ENCODE data around the gene C10orf53.

The C10orf53 gene, protein sequence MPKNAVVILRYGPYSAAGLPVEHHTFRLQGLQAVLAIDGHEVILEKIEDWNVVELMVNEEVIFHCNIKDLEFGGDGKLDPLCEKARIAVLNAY

DNA sequence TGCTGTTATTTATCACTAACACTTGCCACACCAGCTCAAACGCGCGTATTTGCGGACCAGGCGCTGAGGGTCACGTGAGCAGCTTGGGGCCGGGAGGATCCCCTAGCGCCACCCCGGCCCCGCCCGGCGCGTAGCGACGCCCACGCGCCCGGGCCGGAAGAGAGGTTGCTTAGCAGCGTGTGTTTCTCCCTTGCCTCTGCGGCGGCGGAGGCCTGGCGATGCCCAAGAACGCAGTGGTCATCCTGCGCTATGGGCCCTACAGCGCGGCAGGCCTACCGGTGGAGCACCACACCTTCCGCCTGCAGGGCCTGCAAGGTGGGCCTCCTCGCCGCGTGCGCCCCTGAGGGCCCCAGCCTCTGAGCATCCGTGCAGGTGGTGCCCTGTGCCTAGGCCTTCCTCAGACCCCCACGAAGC, at the start of gene C10orf53:
TSS of gene C10orf53 (plus strand) at position 172 of the 414 bp plus-strand sequence. CDS start at position 219, 47 bp downstream.
- FAIRE-seq = no peak

DNA sequence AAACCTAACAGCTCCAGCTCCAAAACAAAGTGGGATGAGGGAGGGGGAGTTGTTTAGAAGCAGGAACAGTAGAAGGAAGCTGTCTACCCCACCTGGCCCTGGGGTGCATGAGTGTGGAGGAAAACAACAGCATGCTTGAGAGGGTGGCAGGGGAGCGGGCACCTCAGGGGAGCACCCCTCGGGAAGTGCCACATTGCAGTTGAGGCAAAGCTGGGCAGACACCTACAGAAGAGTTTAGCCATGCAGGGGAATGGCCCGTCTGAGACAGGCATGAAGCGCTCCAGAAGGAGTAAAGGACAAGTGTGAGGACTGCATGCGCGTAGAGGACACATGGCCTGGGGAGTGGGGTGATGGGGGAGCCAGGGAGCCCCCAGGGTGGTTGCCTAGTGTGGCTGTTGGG, 47.5 kb upstream of the C10orf53 start:
- no peak for FAIRE-seq

DNA sequence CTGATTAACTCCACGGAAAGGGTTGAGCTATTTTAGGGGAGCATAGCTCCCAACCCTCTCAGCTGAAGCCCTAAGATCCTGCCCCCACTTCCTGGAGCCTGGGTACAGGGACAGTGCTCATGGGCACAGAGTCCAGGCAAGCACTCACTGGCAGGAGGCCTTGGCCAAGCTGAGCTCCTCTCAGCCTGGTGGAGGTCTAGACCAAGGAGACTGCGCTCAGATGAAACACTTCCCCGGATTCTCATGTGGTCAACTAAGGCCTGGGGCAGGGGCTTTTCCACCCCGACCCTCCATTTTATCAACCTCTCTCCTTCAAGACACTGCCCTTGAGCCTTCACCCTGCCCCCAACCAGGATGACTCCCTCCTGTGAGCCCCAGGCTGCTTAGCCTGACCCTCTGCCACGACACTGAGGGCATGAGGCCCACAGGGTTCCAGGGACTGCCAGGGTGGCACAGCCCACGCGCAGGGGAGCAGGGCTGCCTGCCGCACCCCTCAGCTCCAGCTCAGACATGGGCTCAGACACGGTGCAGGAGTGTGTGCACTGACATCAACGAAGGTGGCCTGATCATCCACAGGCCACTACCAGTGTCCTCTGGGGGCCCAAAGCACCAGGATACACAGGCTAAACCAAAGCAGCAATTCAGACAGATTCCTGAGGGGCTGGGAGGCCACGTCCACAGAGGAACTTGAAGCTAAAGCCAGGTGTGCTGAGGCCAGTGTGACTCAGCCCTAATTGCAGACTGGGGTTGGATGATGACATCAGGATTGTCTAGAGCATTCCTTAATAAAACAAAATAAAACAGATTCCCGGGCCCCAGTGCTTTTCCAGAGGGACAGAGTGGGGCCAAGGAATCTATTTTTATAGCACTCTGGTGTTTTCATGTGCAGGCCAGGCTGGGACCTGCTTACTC, 46.8 kb upstream of the C10orf53 start:
- FAIRE-seq = no peak

DNA sequence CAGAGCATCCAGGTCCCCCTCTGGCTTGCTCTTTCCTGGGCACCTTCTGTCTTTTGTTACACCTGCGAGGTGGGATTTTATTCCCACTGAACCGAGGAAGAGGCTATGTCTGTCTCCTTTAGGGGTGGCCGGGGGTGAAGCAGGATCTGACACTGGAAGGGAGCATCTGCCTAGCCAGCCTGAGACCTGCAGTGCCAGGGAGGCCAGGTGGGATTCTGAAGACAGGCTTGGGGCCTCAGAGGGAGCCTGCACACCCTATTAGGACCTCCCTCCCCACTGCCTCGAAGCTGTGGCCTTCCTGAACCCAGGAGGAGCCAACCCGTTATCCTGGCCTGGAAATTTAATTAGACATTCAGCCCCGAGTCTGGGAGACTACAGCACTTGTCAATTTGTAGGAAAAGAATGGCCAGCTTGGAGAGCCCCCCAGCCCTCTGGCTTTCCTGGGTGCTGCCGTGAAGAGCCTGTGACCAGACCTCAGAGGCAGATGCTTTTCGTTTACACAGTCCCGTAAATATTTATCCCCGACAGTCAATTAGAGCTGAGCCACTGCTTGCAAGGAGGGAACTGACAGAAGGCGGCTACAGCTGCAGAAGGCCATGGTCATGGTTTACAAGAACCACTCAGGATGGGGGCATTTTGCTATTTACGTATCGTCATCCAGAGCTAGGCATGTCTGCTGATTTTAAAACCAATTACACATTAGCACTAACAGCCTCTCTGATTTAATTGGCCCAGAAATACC, 46.0 kb upstream of the C10orf53 start:
- FAIRE-seq = no peak

DNA sequence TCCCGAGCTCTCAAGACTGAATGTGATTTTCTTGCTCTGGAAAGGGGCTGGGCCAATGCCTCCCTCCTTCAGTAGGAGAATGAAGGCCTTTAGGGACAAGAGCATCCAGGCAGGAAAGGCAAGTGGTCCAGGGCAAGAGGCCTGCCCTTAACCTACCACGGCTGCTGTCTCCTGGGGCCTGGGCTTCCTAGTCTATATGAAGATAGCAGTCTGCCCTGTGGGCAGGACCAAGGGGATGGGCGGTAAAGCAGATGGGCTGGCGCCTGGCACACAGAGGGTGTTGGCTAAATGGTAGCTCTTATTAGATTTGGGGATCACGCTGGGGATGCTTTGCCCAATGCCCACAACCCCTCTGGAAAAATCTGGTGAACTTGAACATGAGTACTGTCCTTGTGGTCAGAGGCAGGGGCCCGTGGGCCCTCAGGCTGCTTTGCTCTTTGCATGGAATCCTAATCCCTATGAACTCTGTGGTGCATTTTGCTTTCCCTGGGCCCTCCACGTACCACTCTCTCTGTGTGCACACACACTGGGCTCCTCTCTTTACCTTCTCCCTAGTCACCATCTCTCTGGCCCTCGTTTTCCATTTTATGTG, 45.3 kb upstream of the C10orf53 start:
- no peak for FAIRE-seq

DNA sequence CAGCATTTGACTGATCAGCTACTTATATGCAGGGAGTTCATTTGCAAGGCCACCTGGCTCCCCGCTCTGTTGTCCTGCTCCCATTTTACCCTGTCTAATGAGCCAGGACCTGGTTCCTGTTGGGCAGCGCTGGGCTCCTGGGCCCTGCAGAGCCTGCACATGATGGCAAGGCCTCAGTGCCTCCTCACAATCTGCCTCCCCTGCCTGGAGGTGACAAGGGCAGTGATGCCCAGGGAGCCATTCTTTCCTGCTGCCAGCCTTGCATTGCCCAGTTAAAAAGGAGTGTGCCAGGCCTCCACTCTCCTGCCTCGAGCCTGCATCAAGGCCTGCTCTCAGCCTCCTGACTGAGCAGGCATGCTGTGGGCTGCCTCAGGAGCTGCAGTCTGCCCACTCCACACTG, 37.1 kb upstream of the C10orf53 start:
- FAIRE-seq = no peak

DNA sequence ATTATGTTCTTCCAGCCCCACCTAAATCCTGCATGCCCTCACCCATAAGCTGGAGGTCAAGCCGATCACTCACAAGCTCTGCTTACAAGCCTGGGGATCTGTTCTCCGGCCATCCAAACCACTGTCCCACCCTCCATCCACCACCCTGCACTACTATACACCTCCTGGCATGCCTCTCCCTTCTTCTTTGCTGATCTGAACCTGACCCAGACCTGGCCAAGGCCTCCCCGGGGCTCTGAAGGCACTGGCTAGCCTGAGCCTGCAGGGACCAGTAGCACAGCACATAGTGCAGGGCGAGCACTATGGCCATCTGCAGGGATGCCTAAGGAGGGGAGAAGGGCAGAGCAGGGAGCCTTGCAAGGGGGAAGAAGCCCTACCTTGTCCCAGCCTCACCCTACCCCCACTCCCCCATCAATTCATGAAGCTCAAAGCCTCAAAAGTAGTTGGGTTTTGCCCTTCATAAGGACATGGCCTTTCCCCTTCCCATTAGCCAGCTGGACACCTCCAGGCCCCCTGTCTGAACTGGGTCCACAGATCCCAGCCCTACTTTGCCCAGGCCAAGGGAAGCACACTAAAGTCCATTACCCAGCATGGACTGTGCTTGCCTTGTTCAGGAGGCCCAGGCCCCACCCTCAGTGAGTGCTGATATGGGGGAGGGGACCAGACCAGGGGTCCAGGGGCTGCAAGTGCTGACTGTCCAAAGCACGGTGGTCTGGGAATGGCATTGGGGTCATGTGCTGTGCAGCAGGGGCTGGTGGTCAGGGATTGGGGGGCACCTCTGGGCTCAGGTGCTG, 36.0 kb upstream of the C10orf53 start:
- FAIRE-seq = no peak

DNA sequence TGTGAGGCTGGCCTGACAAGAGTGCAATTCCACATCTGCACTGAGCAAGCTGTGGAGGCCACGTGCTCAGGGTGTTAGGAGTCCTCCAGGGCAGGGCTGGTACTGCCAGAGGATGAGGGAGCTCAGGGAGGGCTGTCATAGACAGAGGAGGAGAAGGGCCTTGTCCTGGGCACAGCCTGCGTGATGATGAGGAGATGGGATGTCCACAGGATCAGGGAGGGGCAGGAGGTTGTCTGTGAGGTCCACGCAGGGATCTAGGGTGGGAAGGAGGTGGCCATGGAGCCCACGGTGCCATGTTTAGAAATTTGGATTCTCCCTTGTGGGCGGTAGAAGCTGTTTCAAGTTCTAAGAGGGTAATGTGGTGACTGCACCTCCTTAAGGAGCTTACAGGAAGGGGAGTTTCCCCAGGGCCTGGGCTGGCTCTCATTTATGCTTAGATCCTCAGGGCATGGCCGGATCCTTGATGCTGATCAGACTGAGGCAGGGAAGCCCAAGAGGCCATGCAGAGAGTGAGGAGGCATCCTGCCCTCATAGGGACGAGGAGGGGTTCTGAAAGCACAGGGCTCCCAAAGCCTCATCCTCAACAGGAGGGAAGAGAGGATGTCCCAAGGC, 35.3 kb upstream of the C10orf53 start:
- FAIRE-seq = no peak

DNA sequence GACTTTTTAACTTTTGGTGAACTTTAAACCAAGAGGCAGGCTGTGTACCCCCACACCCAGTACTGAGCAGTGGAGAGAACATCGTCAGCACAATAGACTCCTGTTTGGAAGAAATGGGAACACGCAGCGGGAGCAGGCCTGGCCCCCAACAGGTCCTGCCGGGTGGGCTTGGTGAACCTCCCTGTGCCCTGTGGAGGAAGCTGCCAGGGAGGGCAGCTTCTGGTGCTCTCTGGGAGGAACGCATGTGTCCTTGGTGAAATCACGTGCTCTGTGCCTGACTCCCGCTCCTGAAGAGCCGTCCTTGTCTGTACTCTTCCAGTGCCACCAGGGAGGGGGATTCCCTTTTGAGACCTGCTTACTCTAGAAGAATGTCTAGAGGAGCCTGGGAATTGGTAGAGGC, 34.0 kb upstream of the C10orf53 start:
- FAIRE-seq = no peak

DNA sequence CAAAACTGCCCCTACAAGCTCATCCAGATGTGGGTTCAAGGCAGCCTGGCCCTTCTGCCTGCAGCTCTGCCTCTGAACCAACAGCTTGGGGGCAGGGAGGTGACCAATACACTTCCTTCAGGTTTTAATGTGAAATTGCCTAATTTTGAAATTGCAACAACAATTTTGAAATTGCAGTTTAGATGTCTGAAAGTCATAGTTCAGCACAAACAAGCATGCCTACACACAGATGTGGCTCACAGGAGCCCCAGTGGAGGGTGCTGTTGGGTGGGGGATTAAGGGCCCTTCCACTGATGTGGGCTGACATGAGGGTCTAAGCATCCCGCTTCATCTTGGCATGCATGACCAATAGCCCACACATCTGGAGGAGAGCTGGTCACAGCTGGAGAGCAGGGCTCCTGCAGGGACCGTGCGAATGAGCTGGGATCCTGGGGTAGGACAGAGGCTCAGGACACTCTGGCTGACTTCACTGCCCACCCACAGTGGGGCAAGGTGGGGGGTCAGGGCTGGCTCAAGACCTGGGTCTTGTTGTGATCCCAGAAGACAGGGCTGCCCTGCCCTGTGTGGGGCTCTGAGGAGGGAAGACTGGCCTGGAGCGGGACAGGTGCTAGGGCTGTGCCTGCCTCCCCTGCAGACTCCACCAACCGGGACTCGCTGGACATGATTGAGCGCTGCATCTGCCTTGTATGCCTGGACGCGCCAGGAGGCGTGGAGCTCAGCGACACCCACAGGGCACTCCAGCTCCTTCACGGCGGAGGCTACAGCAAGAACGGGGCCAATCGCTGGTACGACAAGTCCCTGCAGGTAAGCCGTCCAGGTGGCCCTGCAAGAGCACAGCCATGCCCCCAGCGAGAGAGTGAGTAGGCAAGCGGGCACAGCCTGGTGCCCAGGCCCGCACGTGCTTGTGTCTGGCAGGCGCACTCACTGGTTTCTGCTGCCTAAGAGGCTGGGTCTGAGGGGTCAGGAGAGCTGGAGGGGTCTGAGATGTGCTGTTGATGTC, 33.3 kb upstream of the C10orf53 start:
- FAIRE-seq = no peak

DNA sequence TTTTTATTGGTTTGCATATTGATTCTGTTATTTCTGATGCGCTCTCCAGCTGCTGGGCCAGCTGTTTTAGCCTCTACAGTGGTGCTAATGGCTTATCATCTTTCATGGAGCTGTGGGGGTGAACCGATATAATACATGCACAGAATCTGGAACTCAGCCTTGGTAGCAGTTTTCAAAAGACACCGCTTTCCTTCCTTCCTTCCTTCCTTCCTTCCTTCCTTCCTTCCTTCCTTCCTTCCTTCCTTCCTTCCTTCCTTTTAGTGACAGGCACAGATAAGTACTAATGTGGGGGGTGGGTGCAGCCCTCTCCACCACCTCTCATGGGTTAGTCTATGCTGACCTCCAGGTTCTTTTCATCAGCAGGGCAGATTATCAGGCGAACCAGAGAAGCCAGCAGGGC, 31.9 kb upstream of the C10orf53 start:
- FAIRE-seq = no peak

DNA sequence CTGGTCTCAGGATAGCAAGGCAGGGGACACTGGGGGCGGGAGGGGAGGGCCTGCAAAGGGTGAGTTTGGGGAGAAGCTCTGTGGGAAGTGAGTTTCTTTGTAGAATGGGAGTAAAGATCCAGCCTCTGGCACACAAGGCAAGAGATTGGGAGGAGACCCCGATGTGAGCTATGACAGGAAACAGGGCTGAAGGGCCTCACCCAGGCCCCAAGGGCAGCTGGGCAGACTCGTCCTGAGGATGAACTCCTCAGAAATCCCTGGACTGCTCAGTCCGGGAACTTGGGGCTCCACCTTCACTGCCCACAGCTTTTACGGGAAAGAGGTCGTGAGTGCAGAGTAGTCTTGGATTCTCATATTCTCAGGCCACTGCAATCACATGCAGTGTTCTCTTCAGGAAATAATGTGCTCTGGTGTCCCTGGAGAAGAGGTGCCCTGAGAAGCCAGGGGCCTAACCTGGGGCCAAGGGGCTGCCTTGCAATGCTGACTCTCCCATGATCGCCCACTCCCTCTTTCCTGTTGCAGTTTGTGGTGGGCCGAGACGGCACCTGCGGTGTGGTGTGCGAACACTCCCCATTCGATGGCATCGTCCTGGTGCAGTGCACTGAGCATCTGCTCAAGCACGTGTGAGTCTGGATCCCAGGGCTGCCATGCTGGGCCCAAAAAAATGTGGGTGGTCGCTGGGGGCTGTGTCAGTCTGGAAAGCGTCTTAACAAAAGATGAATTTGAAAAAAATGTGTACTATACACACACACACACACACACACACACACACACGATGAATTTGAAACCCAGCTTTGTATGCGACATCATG, 31.3 kb upstream of the C10orf53 start:
- no peak for FAIRE-seq

DNA sequence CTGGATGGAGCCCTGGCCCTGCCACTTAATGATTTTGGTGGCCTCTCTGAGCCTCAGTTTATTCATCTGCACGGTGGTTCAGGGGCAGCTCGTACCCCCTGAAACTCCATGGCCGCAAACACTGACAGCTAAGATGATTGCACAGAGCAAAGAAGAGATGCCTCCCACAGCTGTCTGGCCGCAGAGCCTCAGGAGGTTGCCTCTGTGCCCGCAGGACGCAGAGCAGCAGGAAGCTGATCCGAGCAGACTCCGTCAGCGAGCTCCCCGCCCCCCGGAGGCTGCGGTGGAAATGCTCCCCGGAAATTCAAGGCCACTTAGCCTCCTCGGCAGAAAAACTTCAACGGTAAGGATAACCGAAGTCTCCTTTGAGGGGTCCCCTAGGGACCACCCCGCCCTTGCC, 30.2 kb upstream of the C10orf53 start:
- FAIRE-seq = no peak

DNA sequence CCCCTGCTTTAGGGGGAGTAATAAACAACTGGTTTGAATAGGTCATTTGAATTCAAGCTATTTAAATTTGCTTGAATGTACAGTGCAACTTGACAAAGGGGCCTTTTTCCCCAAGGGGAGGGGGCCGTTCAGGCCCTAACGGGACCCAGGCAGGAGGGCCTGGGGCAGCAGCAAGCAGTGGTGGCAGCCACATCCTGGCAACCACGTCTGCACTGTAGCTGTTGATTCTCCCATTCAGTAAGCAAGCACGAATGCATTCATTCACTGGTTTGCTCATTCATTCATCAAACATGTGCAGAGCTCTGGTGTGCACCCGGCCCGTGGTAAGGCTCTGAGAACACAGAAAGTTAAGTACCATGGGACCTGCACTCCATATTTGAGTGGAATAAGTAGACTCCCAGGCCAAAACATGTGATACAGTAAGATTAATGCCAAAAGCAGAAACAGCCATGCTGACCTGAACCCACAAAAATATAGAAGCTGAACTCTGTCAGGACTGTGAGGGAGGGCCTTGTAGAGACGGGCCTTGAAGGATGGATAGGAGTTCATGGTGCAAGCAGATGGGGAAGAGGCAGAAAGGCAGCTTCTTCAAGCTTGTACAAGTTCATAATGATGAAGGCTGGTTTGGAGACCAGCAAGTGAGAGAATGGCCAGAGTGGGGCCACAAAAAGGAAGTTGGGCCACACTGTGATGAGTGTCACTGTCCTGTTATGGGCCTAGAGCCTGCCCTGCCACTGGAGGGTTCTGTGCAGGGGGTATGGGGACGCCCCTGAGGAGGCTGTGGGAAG, 29.3 kb upstream of the C10orf53 start:
- no peak for FAIRE-seq

DNA sequence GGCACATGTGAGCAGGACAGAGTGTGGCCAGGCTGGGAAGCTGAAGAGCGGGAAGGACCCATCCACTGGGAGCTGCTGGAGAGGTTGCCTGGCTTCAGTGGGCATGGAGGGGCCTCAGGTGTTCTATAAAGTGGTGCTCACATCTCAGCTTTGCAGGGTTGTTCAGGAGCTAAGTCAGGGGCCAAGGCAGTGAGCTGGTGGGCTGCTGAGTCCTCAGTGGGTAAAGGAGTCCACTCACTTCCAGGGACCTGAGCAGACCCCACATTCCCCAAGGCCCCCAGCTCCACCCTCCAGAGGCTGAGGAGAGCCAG, 28.8 kb upstream of the C10orf53 start:
- no peak for FAIRE-seq

DNA sequence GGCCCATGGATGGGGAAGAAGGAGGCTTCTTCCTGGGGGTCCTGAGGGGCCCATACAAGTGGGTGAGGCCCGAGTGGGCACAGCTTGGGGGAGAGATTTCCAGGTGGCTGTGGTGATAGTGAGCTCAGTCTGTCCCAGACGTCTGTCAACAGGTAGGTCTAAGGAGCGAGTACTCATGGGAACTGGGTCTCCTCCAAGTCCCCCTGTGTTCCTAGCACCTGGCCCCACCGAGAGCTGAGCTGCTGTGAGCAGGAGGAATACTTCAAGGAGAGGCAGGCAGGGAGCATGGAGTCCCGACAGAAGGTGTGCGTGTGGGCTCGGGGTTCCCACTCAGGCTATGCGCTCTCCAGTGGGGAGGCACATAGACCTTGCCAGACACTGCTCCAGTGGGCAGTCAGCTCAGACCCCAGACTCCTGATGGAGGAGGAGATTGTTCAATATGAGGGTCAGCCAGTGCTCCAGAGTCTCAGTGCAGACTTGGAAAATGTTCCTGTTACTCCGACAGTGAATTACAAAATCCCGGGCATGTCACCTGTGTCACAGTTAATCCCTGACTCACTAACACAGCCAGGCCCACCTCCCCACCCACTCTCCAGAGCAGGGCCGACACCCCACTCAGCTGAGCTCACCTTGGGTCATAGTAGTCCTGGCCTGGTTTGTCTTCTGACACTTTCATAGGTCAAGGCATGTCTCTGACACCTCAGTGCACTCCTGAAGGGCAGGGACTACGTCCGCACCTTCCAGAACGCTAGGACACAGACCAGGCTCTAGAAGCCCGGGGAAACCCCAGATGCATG, 28.2 kb upstream of the C10orf53 start:
- no peak for FAIRE-seq

DNA sequence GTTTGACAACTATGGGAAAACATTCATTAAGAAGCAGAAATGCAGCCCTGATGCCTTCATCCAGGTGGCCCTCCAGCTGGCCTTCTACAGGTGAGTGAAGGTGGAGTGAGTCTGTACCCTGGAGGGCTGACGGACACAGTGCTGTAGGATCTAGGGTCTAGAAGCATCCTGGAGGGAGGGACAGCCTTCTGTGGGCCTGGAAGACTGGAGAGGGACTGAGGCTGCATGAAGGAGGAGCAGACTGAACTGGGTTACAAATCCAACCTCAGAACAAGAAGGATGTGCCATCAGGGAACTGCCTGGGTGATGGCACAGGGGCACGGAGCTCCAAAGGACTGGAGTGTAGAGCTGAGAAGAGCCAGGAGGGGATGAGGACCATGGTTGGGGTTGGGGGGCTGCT, 27.5 kb upstream of the C10orf53 start:
- FAIRE-seq = no peak

Measured in A204.1 (cell line).